ENCODE results near the gene BDKRB2. TPM values are rescaled to one million over a fixed set of nuclear protein-coding genes. Genes with fewer than 3 reads are reported as not detected.

The BDKRB2 gene
- total RNA-seq, 1 experiment from 2014 or later = 0.14 TPM

DNA sequence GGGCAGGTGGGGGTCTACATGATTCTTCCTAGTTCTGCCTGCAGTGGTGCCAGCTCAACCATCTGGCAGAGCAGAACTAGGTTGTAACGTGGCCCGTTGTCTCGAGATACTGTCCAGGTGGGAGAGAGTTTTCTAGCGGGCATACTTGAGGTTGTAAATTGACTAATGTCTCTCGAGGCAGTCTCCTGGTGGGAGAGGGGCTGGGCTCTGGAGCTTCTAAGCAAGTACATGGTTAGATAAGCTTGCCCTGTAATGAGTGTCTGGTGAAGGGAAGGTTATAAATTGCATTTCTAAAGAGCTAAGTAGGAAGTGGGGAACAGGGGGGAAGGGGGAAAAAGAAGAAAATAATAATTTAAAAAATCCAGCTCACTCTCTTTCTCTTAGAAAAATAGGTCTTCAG, 69.5 kb downstream of the BDKRB2 start:
- in situ Hi-C loops (cut with HindIII; ENCODE audit: low pct_unique_long_range_greater_than_20kb, low sequenced_read_pairs) = no loop called here
- DNase-seq (ENCODE audit: low read depth) = no peak

DNA sequence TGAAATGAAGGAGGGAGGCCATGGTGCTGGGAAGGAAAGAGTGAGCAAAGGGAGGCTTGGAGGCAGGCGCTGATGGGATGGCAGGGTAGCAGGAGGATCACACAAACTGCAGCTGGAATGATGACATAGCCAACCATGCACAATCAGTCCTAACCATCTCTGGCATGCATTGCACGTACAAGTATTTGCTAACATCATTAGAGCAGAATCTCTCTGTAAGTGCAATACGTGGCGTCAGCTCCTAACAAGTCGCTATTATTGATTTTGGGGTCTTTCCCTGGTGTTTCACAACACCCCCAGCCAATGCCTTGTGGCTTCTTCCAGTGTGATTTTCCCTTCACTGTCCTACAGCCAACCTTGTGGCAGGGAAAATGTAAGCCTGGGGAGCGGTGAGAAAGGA, 69.9 kb downstream of the BDKRB2 start:
- in situ Hi-C loops (cut with HindIII; ENCODE audit: low pct_unique_long_range_greater_than_20kb, low sequenced_read_pairs) = no loop called here
- no peak for DNase-seq (ENCODE audit: low read depth)

DNA sequence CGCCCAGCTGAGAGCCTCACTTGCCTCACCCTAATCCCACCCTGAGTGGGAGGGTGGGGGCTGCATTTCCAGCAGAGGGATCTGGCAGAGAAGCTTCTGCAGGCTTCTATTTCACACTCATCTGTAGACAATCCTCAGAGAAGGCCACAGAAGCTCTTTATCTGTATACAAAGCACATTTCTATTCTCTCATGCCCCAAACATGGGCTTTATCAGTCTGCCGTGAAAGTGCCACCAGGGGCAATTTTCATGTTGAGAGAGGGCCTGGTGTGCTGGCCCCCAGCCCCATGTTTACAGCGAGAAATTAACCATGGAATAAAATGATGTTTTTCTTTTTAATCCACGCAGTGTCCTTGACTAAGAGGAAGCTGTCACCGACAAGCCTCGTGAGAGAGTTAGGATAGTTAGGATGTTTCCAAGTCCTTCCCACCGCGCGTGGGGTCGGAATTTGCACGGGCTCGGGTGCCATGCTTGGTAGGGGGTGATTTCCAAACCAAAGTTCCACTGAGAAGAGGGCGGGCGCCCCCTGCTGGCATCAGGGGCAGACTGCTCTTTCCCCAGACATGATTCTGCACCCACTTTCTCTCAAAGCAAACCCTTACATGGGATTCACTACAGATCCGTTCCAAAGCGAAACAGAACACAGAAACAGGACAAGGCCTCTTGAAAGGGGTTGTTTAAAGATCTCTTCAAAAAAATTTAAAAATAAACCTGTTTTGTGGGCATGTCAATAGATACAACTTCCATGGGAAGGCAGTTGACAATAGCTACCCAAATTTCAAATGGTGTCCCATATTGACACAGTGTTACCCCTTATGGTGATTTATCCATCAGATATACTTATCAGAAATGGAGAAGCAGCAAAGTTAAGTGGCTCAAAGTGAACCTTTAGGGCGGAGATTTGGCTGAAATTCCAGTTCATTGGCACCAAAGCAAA, 70.8 kb downstream of the BDKRB2 start:
- no peak for DNase-seq (ENCODE audit: low read depth)
- in situ Hi-C loops (cut with HindIII; ENCODE audit: low pct_unique_long_range_greater_than_20kb, low sequenced_read_pairs) = no loop called here

DNA sequence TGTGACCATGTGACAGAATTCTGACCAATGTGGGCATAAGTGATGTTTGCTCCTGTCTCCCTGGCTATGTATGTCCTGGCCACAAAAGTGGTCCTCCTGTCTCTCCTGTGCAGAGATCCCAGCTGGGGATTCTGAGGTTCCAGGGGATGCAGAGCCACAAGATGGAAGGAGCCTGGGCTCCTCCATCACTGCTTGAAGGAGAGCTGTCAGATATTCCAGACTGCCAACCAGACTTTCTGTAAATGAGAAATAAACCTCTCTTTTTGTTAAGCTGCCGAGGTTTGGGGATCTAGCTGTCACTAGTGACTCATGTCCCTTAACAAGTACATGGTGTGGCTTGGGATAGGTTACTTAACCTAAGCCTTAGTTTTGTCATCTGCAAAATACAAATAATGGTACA, 73.3 kb downstream of the BDKRB2 start:
- DNase-seq (ENCODE audit: low read depth) = no peak
- in situ Hi-C loops (cut with HindIII; ENCODE audit: low pct_unique_long_range_greater_than_20kb, low sequenced_read_pairs) = no loop called here

GRCh38 chr14:96279564-96279963, 74.9 kb downstream of the BDKRB2 start:
- in situ Hi-C loops (cut with HindIII; ENCODE audit: low pct_unique_long_range_greater_than_20kb, low sequenced_read_pairs) = no loop called here
- no peak for DNase-seq (ENCODE audit: low read depth)

DNA sequence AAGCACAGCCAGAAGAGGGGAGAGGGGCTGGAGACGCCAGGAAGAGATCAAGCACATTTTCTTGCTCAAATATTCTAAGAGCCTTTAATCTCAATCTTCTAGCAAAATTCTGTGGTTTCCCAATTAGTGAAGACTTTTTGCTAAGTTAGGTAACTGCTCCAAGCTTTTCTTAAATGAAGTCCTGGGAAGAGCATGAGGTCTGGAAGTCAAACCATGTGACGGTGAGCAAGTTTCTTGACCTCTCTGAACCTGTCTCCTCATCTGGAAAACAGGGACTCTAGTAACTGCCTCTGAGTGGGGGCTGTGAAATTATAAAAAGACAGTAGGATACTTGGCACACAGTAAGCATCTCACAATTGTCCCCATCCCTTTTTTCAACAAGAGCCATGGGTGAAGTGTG, 75.5 kb downstream of the BDKRB2 start:
- in situ Hi-C loops (cut with HindIII; ENCODE audit: low pct_unique_long_range_greater_than_20kb, low sequenced_read_pairs) = no loop called here
- DNase-seq (ENCODE audit: low read depth) = no peak

- DNase-seq (ENCODE audit: low read depth) = no peak
- in situ Hi-C loops (cut with HindIII; ENCODE audit: low pct_unique_long_range_greater_than_20kb, low sequenced_read_pairs) = no loop called here
Measured at GRCh38 chr14:96281486-96281885, 76.8 kb downstream of the BDKRB2 start.

GRCh38 chr14:96284008-96284407, 79.4 kb downstream of the BDKRB2 start:
- DNase-seq (ENCODE audit: low read depth) = no peak
- in situ Hi-C loops (cut with HindIII; ENCODE audit: low pct_unique_long_range_greater_than_20kb, low sequenced_read_pairs) = no loop called here

- DNase-seq (ENCODE audit: low read depth) = no peak
- in situ Hi-C loops (cut with HindIII; ENCODE audit: low pct_unique_long_range_greater_than_20kb, low sequenced_read_pairs) = no loop called here
Measured at GRCh38 chr14:96284430-96284829, 79.8 kb downstream of the BDKRB2 start.

DNA sequence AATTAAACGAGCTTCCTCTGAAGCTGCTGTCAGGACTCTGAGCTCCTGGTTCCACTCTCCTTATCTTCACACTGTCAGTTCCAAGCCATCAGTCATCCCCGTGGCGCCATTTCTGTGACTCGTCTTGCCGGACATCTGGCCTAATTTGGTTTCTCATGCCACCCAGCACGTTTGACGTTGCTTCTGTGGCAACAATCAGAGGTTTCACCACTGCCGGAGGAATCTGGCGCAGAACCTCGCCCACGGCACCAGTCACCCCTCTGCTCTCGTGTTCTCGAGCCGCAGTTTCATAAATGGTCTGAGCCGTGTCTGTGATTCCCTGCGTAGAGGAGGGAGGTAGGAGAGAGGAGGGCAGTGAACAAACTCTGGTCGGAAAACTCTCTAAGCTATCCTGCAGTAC, 81.0 kb downstream of the BDKRB2 start:
- no peak for DNase-seq (ENCODE audit: low read depth)
- in situ Hi-C loops (cut with HindIII; ENCODE audit: low pct_unique_long_range_greater_than_20kb, low sequenced_read_pairs) = no loop called here

- no peak for DNase-seq (ENCODE audit: low read depth)
- in situ Hi-C loops (cut with HindIII; ENCODE audit: low pct_unique_long_range_greater_than_20kb, low sequenced_read_pairs) = no loop called here
Measured at GRCh38 chr14:96286251-96286650, 81.6 kb downstream of the BDKRB2 start.

GRCh38 chr14:96287856-96288255, 83.2 kb downstream of the BDKRB2 start:
- in situ Hi-C loops (cut with HindIII; ENCODE audit: low pct_unique_long_range_greater_than_20kb, low sequenced_read_pairs) = no loop called here

More at GRCh38 chr14:96287856-96288255, 83.2 kb downstream of the BDKRB2 start:
- DNase-seq (ENCODE audit: low read depth) = no peak

Other genes starting within 250 kb of the BDKRB2 start
- 1.3 and 2.6 TPM in 2 replicates for gene C14orf132, start 165.5 kb upstream of the BDKRB2 start, total RNA-seq (2014; rRNA removed; shearing (Covaris generic); ENCODE audit: low replicate concordance)
- not detected in 2 replicates for gene BDKRB1, start 51.4 kb downstream of the BDKRB2 start, total RNA-seq (2014; rRNA removed; shearing (Covaris generic); ENCODE audit: low replicate concordance)
- gene ATG2B, start 158.5 kb downstream of the BDKRB2 start, total RNA-seq (2014; rRNA removed; shearing (Covaris generic); ENCODE audit: low replicate concordance) = 1.2 and 1.6 TPM in 2 replicates
- 21.9 and 26.8 TPM in 2 replicates for gene GSKIP, start 158.7 kb downstream of the BDKRB2 start, total RNA-seq (2014; rRNA removed; shearing (Covaris generic); ENCODE audit: low replicate concordance)
- 2.6 and 5.6 TPM in 2 replicates for gene AK7, start 187.3 kb downstream of the BDKRB2 start, total RNA-seq (2014; rRNA removed; shearing (Covaris generic); ENCODE audit: low replicate concordance)